Activated CD4-positive, alpha-beta T cell treated with anti-CD3 and anti-CD28 coated beads, Interleukin-2, amount 50 U/mL, for 24 hours (primary cell): ENCODE results near the gene RCBTB1.
"Not testable (repeated sequence)": the region's sequence is repeated elsewhere in the genome, so short reads cannot be mapped to it uniquely, and the experiment has no call there.

Source experiments
- DNase-seq, 2 donors: peaks; one replicate each; pipeline ENCODE4 v3.0.0-alpha.2; 2020; ENCODE audit warnings: low read depth in 1 of 2, low spot score in 1 of 2

RCBTB1 gene

DNA sequence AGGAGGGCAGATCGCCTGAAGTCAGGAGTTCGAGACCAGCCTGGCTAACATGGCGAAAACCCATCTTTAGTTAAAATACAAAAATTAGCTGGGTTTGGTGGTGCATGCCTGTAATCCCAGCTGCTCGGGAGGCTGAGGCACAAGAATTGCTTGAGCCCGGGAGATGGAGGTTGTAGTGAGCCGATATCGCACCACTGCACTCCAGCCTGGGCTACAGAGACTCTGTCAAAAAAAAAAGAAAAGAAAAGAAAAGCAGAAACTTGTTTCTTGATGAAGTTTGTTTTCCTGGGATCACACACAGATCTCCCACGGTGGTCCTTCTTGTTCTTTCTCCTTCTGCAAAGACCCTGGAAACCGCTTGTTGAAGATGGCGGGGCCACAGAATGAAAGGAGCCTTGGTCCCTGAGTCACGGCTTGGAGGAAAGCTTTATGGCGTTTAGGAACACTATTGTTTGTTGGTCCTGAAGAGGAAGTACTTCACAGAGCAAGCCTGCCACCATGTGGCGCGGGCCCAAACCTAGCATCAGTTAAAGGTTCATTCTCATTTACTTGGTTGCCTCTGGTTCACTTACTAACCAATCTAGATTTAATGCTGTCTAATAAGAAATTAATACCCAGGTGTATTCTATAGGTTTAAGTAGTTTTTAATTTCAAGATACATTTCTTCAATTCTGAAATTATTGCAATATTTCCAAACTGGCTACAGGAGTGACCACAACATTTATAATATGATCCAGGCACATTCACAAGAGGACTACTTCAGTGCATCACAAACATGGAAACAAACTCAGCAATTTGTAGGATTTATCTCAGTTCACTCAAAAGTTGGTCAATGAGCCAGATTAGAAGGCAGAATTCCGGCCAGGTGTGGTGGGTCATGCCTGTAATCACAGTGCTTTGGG, 21.6 kb upstream of the RCBTB1 start:
- DNase-seq, result peak; percentile 55 to 72

GRCh38 chr13:49604570-49604969, 19.2 kb upstream of the RCBTB1 start:
- DNase-seq, result no peak

GRCh38 chr13:49602615-49603014, 17.3 kb upstream of the RCBTB1 start:
- not testable (repeated sequence) for DNase-seq

- DNase-seq, result no peak
Observed at GRCh38 chr13:49602005-49602404, 16.6 kb upstream of the RCBTB1 start.

GRCh38 chr13:49597043-49597641, 11.8 kb upstream of the RCBTB1 start:
- no peak for DNase-seq

GRCh38 chr13:49596221-49596620, 10.9 kb upstream of the RCBTB1 start:
- no peak for DNase-seq

- DNase-seq, result no peak
Observed at GRCh38 chr13:49594576-49594975, 9.2 kb upstream of the RCBTB1 start.

DNA sequence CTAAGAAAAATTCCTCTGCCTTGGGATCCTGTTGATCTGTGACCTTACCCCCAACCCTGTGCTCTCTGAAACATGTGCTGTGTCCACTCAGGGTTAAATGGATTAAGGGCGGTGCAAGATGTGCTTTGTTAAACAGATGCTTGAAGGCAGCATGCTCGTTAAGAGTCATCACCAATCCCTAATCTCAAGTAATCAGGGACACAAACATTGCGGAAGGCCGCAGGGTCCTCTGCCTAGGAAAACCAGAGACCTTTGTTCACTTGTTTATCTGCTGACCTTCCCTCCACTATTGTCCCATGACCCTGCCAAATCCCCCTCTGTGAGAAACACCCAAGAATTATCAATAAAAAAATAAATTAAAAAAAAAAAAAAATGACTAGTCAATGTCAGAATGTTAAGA, 8.5 kb upstream of the RCBTB1 start:
- DNase-seq, result not testable (repeated sequence)

GRCh38 chr13:49590714-49591113, 5.4 kb upstream of the RCBTB1 start:
- not testable (repeated sequence) for DNase-seq

- no peak for DNase-seq
Observed at GRCh38 chr13:49587311-49587847, 2.0 kb upstream of the RCBTB1 start.

DNA sequence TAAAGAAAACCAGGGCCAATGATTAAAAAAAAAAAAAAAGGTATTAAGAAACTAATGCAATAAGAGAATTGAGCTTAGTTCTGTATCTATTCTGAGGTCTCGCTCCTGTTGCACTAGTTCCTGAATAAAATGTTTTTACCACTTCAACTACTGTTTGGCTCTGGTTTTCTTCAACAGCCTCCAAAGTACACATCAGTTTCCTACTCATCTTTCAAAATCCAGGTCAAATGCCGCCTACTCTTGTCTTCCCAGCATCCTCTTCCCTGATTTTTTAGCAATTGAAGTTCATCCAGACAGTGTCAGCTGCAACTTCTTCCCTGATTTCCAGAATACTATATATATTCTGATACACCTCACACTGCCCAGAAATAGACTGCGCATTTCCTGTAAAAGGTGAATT, 1.4 kb upstream of the RCBTB1 start:
- no peak for DNase-seq

DNA sequence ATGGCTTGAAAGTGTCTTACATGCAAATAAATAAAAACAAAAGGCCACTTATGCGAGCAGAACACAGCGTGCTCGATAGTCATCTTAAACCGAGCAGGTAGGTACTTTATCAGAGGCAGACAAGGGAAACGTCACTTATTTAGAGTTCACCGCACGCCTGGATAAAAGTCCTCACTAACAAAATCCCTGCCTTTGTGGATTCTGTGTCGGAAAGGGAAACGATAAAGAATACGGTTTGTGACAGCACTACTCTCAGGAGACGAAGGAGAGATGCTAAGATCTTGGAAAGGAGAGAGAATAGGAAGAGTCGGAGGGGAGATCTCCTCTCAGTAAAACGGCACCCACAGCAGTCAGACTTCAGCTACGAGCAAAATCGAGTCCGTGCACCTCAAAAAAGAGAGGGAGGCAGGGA, 581 bp downstream of the RCBTB1 start:
- no peak for DNase-seq

GRCh38 chr13:49580980-49581680, 4.2 kb downstream of the RCBTB1 start:
- DNase-seq, result no peak

GRCh38 chr13:49579501-49579900, 5.9 kb downstream of the RCBTB1 start:
- DNase-seq, result no peak

DNA sequence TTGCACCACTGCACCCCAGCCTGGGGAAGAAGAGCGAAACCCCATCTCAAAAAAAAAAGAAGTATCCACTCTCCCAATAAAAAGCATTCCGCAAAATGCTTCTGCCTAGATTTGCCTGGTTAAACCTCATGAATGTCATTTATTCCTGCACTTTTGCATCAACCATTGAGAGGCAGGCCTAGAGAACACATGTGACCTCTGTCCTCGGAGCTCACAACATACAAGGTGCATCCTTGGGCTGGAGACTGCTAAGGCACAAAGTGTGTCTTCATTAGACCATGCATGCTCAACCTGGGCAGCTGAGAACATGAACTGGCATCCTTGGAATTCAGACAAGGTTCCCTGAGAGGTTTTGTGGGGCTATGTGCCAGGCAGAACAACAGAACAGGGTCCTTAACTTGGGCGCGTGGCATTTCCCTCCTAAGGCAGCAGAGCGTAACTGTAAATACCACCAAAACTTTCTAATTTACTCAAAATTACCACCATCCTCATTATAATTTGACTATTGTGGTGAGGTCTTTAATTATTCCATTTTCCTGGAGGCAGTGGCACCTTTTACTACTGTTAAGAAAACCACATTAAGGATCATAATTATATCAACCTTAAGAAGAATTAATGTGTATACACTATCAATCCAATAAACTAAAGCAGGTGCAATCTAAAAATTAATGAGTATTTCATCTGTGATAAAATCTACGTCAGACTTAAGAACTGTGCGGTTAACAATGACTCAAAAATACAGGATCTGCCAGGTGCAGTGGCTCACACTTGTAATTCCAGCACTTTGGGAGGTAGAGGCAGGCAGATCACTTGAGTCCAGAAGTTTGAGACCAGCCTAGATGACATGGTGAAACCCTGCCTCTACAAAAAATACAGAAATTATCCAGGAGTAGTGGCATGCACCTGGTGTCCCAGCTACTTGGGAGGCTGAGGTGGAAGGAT, 13.8 kb downstream of the RCBTB1 start:
- no peak for DNase-seq

DNA sequence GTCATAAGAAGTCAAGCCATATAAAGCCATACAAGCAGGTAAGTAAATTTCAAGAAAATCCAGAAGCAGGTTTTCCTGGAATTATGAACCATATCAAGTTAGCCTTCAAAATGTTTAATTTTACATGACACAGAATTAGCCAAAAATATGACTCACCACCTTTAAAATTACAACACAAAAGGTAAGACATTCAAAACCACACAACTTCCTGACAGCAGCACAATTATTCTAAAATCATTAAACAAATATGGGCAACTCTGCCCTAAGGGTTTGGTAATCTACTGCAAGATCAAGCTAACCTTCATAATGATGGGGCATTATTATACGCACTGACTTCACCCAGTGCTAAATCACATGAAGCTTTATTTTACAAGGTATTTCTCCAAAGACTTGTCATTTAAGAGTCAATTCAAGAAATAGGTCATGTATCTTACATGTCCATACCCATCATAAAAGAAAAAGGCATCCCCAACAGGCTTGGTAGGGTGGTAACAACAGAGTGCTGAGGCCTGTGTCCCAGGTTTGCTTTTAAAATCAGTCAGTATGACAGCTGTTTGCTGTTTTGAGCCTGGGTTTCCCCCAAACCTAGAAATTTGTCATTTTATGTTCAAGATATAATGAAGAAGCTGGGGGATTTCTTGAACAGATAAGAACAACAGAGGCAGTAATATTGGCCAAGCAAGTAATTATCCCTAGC, 15.2 kb downstream of the RCBTB1 start:
- no peak for DNase-seq

GRCh38 chr13:49567491-49567890, 17.9 kb downstream of the RCBTB1 start:
- no peak for DNase-seq

DNA sequence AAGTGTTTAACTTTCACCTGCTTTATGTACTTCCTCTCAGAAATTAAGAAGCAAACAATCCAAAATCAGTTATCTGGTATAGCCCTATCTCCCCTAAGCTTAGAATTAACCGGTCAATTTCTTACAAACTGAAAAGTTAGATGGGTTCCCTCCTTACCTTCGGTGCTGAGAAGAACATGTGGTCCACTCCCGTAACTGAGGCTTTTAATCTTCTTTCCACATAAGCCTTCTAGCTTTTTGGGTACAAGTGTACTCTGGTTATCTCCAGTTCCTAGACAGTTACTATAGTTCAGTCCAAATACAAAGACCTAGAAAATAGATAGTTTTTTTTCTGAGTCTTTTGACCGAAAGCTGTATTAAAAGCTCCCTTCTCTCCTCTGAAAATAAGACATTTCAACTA, 18.9 kb downstream of the RCBTB1 start:
- no peak for DNase-seq

DNA sequence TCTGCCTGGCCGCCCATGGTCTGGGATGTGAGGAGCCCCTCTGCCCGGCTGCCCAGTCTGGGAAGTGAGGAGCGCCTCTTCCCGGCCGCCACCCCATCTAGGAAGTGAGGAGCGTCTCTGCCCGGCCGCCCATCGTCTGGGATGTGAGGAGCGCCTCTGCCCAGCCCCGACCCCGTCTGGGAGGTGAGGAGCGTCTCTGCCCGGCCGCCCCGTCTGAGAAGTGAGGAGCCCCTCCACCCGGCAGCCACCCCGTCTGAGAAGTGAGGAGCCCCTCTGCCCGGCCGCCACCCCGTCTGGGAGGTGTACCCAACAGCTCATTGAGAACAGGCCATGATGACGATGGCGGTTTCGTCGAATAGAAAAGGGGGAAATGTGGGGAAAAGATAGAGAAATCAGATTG, 19.9 kb downstream of the RCBTB1 start:
- not testable (repeated sequence) for DNase-seq

- no peak for DNase-seq
Observed at GRCh38 chr13:49563516-49563915, 21.8 kb downstream of the RCBTB1 start.
